H1 (cell line): Measurements from ENCODE around the gene TCF7L1. TPM values are rescaled to one million over a fixed set of nuclear protein-coding genes. Genes with fewer than 3 reads are reported as not detected.

ENCODE experiments used
- CTCF ChIA-PET: fragments of 300-600 bp; sonication (Branson Sonifier 250); formaldehyde crosslinking; loops from one replicate; lab custom pipeline; 2021; ENCODE audit not compliant: partially characterized antibody; lab: Charles Lee
- POLR2A ChIA-PET: fragments of 300-600 bp; sonication (Branson Sonifier 250); formaldehyde crosslinking; loops from one replicate; lab custom pipeline; 2021; ENCODE audit warnings: inconsistent platforms; ENCODE audit not compliant: partially characterized antibody; lab: Charles Lee
- DNase-seq, 2 experiments: peaks; one replicate each; pipeline versions ENCODE4 v3.0.0 to v3.0.0-alpha.2; 2010 to 2022; ENCODE audit warnings: low spot score in 2 of 2, low read depth in 1 of 2, mixed read lengths in 1 of 2
- FAIRE-seq: peaks from 2 replicates; lab custom pipeline; 2011; peaks lifted over from hg19 to GRCh38; lab: Jason Lieb, UNC
- H2AFZ ChIP-seq: 2 replicates; pipeline ENCODE4 v1.8.1; 2012; ENCODE audit warnings: low read length, inconsistent platforms
- H2AK5ac ChIP-seq: 2 replicates; pipeline ENCODE4 v1.6.1; 2013; ENCODE audit warnings: low read depth, low read length
- H2BK120ac ChIP-seq: replicated peaks from 2 replicates; pipeline ENCODE3; 2013; ENCODE audit warnings: low read depth, low read length, inconsistent platforms
- H2BK12ac ChIP-seq: 2 replicates; pipeline ENCODE4 v1.6.1; 2013; ENCODE audit warnings: low read depth, low read length
- H2BK15ac ChIP-seq: 2 replicates; pipeline ENCODE4 v1.6.1; 2013; ENCODE audit warnings: low read length
- H2BK20ac ChIP-seq: 2 replicates; pipeline ENCODE4 v1.6.1; 2013; ENCODE audit warnings: low read length
- H2BK5ac ChIP-seq: 2 replicates; pipeline ENCODE4 v1.6.1; 2013; ENCODE audit warnings: low read depth, low read length
- H3K14ac ChIP-seq: 2 replicates; pipeline ENCODE4 v1.6.1; 2013; ENCODE audit warnings: inconsistent platforms; ENCODE audit not compliant: insufficient read length
- H3K18ac ChIP-seq: 2 replicates; pipeline ENCODE4 v1.6.1; 2013; ENCODE audit warnings: low read length; ENCODE audit errors: extremely low read depth
- H3K23ac ChIP-seq: 2 replicates; pipeline ENCODE4 v1.6.1; 2013; ENCODE audit warnings: inconsistent platforms; ENCODE audit not compliant: insufficient read length
- H3K23me2 ChIP-seq: 2 replicates; pipeline ENCODE4 v1.6.1; 2013; ENCODE audit warnings: low read depth, low read length
- H3K27ac ChIP-seq: 2 replicates; pipeline ENCODE4 v1.6.1; 2011; ENCODE audit warnings: low read depth, low read length, inconsistent platforms
- H3K27me3 ChIP-seq, 4 experiments: replicated peaks in 1 of 4; 1 replicate in 1 of 4; 2 replicates in 3 of 4; pipeline versions ENCODE4 v1.6.1 to v1.8.1; 2011 to 2013; ENCODE audit warnings: low read length in 3 of 4, mild to moderate bottlenecking in 3 of 4, inconsistent platforms in 2 of 4, mixed read lengths in 2 of 4, moderate library complexity in 1 of 4; ENCODE audit not compliant: control insufficient read depth in 3 of 4, insufficient read depth in 3 of 4; ENCODE audit errors: extremely low read depth in 1 of 4
- H3K36me3 ChIP-seq, 4 experiments: 2 replicates each; pipeline versions ENCODE4 v1.6.1 to v1.8.1; 2011 to 2013; ENCODE audit warnings: mild to moderate bottlenecking in 4 of 4, low read length in 3 of 4, moderate library complexity in 2 of 4, control low read depth in 1 of 4, inconsistent platforms in 1 of 4; ENCODE audit not compliant: insufficient read depth in 4 of 4, control insufficient read depth in 2 of 4
- H3K4ac ChIP-seq: replicated peaks from 2 replicates; pipeline ENCODE3; 2013; ENCODE audit warnings: low read length, low read depth, mixed read lengths, inconsistent platforms; ENCODE audit not compliant: insufficient read length
- H3K4me1 ChIP-seq, 4 experiments: replicated peaks in 1 of 4; 1 replicate in 1 of 4; 2 replicates in 3 of 4; pipeline versions ENCODE4 v1.6.1 to v1.8.1; 2011 to 2013; ENCODE audit warnings: low read length in 3 of 4, inconsistent platforms in 2 of 4, mixed read lengths in 1 of 4; ENCODE audit not compliant: insufficient read depth in 4 of 4, control insufficient read depth in 3 of 4
- H3K4me2 ChIP-seq, 2 experiments: 2 replicates each; pipeline versions ENCODE4 v1.6.1 to v1.8.1; 2011 to 2013; ENCODE audit warnings: low read depth in 2 of 2, low read length in 2 of 2, control low read depth in 1 of 2, inconsistent platforms in 1 of 2, mild to moderate bottlenecking in 1 of 2; ENCODE audit not compliant: insufficient read depth in 1 of 2
- H3K4me3 ChIP-seq, 4 experiments: fragments of 200-600, 300-600 bp in 1 of 4; sonication (generic), shearing (Covaris generic), sonication (Bioruptor Twin) in 1 of 4; 2 replicates each; pipeline versions ENCODE4 v1.5.1 to v1.8.1; 2011 to 2016; ENCODE audit warnings: low read length in 4 of 4, low read depth in 3 of 4, control low read depth in 2 of 4, inconsistent platforms in 2 of 4, mild to moderate bottlenecking in 2 of 4, mixed read lengths in 1 of 4, moderate library complexity in 1 of 4; ENCODE audit not compliant: insufficient read depth in 2 of 4; ENCODE audit errors: extremely low read depth in 1 of 4
- H3K56ac ChIP-seq: replicated peaks from 2 replicates; pipeline ENCODE3; 2013; ENCODE audit warnings: low read depth, mild to moderate bottlenecking, mixed read lengths, low read length, inconsistent platforms; ENCODE audit not compliant: insufficient read length
- H3K79me1 ChIP-seq: 2 replicates; pipeline ENCODE4 v1.6.1; 2013; ENCODE audit warnings: low read depth, low read length, control low read depth
- H3K79me2 ChIP-seq, 2 experiments: 2 replicates each; pipeline versions ENCODE4 v1.6.1 to v1.8.1; 2012 to 2013; ENCODE audit warnings: low read length in 2 of 2, mild to moderate bottlenecking in 2 of 2, inconsistent platforms in 1 of 2; ENCODE audit not compliant: insufficient read depth in 2 of 2, control insufficient read depth in 1 of 2
- H3K9ac ChIP-seq, 4 experiments: replicated peaks in 1 of 4; 1 replicate in 1 of 4; 2 replicates in 3 of 4; pipeline versions ENCODE4 v1.6.1 to v1.8.1; 2011 to 2013; ENCODE audit warnings: low read depth in 3 of 4, low read length in 3 of 4, control low read depth in 2 of 4, mild to moderate bottlenecking in 2 of 4, moderate library complexity in 2 of 4, inconsistent platforms in 1 of 4; ENCODE audit errors: extremely low read depth in 1 of 4
- H3K9me3 ChIP-seq, 2 experiments: 2 replicates each; pipeline versions ENCODE4 v1.6.1 to v1.8.1; 2012 to 2013; ENCODE audit warnings: mild to moderate bottlenecking in 2 of 2, moderate library complexity in 2 of 2, control low read depth in 1 of 2, inconsistent platforms in 1 of 2, low read depth in 1 of 2, low read length in 1 of 2, mixed read lengths in 1 of 2; ENCODE audit not compliant: insufficient read depth in 2 of 2
- H4K20me1 ChIP-seq, 2 experiments: replicated peaks in 1 of 2; 2 replicates each; pipeline versions ENCODE3 to v1.8.1; 2011 to 2013; ENCODE audit warnings: inconsistent platforms in 2 of 2, low read length in 2 of 2, mild to moderate bottlenecking in 1 of 2; ENCODE audit not compliant: insufficient read depth in 2 of 2, control insufficient read depth in 1 of 2
- H4K5ac ChIP-seq: 2 replicates; pipeline ENCODE4 v1.6.1; 2013; ENCODE audit warnings: low read length, low read depth, mixed read lengths, inconsistent platforms; ENCODE audit not compliant: insufficient read length
- H4K8ac ChIP-seq: 2 replicates; pipeline ENCODE4 v1.8.0; 2013; ENCODE audit warnings: mild to moderate bottlenecking, moderate library complexity, low read length, inconsistent platforms; ENCODE audit not compliant: insufficient read depth; ENCODE audit errors: extremely low read depth
- H4K91ac ChIP-seq: replicated peaks from 2 replicates; pipeline ENCODE3; 2013; ENCODE audit warnings: low read length, mixed read lengths, inconsistent platforms; ENCODE audit not compliant: insufficient read length
- ATF3 ChIP-seq: IDR thresholded peaks from 2 replicates; pipeline ENCODE4 v1.6.1; 2011; ENCODE audit warnings: low read depth, mild to moderate bottlenecking, low read length; ENCODE audit not compliant: insufficient read depth
- CREB1 ChIP-seq: IDR thresholded peaks from 2 replicates; pipeline ENCODE4 v1.6.1; 2012; ENCODE audit warnings: inconsistent platforms
- RFX5 ChIP-seq: IDR thresholded peaks from 2 replicates; pipeline ENCODE4 v1.6.1; 2011; ENCODE audit warnings: low read depth, low read length, improper control_type of control experiment, borderline replicate concordance
- WGBS, 2 experiments: shearing (Covaris generic) in 1 of 2; methylation state at CpG; one replicate each; pipeline versions ENCODE4 v1.1.6 to v1.1.7; 2013 to 2015; ENCODE audit warnings: low lambda C conversion rate in 2 of 2, mixed read lengths in 2 of 2, inconsistent platforms in 1 of 2, low coverage in 1 of 2, missing lambda C conversion rate in 1 of 2; ENCODE audit not compliant: insufficient replicate concordance in 2 of 2, insufficient coverage in 1 of 2, insufficient read length in 1 of 2; ENCODE audit errors: extremely low coverage in 1 of 2, missing lambda C conversion rate in 1 of 2; 5-methylcytosine and 5-hydroxymethylcytosine counted together
- polyA plus RNA-seq, 7 experiments: library from polyadenylated mRNA; depleted of rRNA in 3 of 7; stranded (reverse) in 5 of 7; unstranded in 2 of 7; fragments of >200 nt in 5 of 7; fragments of 200-250 nt in 2 of 7; gene quantifications; 1 replicate in 5 of 7; 2 replicates in 1 of 7; 4 replicates in 1 of 7; pipeline versions ENCODE4 v1.2.1 to v1.2.3, GENCODE V29; 2011 to 2013; ENCODE audit warnings: missing spikeins in 2 of 7, mixed read lengths in 2 of 7
- total RNA-seq: library from RNA; stranded (reverse); fragmentation: NEBNext Ultra II Directional; extraction: Animal tissue kit (Norgen Biotek cat#: 25700); gene quantifications from 2 replicates; pipeline ENCODE4 v1.2.1, GENCODE V29; 2021

TCF7L1 gene
- total and polyA plus RNA-seq, 2 of the 8 experiments (the other 6 are each of a cell fraction or from before 2014, with no cell fraction given): 27.5 to 108 TPM

DNA sequence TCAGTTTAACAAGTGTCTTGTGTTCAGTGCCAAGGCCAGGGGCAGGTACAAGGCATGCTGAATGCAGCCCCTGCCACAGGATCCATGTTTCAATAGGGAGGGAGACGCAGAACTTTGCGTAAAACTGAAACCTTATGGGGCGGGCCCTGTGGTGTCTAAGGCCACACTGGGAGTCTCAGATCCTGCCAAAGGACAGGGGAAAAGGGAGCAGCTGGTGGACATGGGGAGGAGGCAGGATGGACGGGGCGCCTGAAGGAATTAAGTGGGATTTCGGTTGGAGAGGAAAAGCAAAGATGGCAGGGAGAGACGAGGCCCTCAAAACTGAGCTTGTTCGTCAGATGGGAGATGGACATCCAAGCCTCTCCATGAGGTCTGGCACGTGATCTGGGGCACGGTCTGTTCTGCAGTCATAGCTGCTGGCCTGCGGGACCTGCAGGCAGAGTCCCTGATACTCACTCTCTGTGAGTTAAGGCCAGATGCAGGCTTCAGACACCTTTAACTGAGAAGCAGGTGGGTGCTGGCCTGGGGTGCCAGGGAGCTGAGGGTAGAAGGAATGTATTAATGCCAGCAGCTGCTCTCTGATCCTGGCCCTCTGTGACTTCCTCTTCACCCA, 48.8 kb downstream of the TCF7L1 start:
- Histone ChIP-seq H3K4ac (no peak overlapping the region), H3K4me1 (peaks cover 26 to 45% (median 30%) of the 10 kb centered on the region in 4 experiments), H3K23me2 (no peaks in the 10 kb centered on the region), H3K79me1 (peaks cover 27% of the 10 kb centered on the region), H3K18ac (no peak overlapping the region), H4K91ac (no peak overlapping the region), H4K20me1 (peaks cover 42 to 54% of the 10 kb centered on the region in 2 experiments), H2BK15ac (no peak overlapping the region), H3K79me2 (peaks cover 14 to 95% of the 10 kb centered on the region in 2 experiments), H2BK5ac (0 out of 2 replicates have a peak overlapping the region, but pooled peaks have one; percentile 5), H2BK120ac (no peak overlapping the region), H3K23ac (no peak overlapping the region), H3K9ac (no peak overlapping the region), H3K56ac (no peak overlapping the region), H2BK12ac (no peak overlapping the region), H2AFZ (no peak overlapping the region), H3K4me3 (no peak overlapping the region), H3K14ac (no peak overlapping the region), H3K27me3 (no peaks in the 10 kb centered on the region), H3K36me3 (peaks cover 0 to 2% (median under 1%) of the 10 kb centered on the region in 4 experiments; a peak in 2 of 8 replicates), H2AK5ac (no peak overlapping the region), H3K4me2 (no peak overlapping the region; a peak in 1 of 4 replicates), H3K27ac (no peak overlapping the region), H3K9me3 (no peaks in the 10 kb centered on the region), H4K8ac (no peak overlapping the region), H2BK20ac (no peak overlapping the region), H4K5ac (no peak overlapping the region)
- WGBS, 2 experiments: 89% methylated on average over 11 of the region's 11 CpGs; no CpG with 5 or more reads in 1 of the 2 experiments
- CTCF ChIA-PET: interaction anchor here (0.6 to 15.2 kb wide), 25 partner anchors 10 to 164 kb away, joined by 3 to 218 read pairs (median 4); partner anchors contain the start of gene TCF7L1
- DNase-seq: no peak
- FAIRE-seq: no peak
- POLR2A ChIA-PET: interaction anchor here (0.7 to 2.1 kb wide), 7 partner anchors 12 to 74 kb away, joined by 3 to 7 read pairs (median 3); partner anchors contain the start of gene TCF7L1
- TF ChIP-seq RFX5 (no peak), ATF3 (no peak), CREB1 (no peak)
